Spleen (tissue), 11 donors: ENCODE data around the gene FRMD1. TPM values are rescaled to one million over a fixed set of nuclear protein-coding genes. Genes with fewer than 3 reads are reported as not detected.

Source experiments
- DNase-seq: peaks from one replicate; pipeline ENCODE4 v3.0.0-alpha.2; 2020
- H3K27ac ChIP-seq, 8 donors: fragments of 200-600 bp; sonication (generic) in 7 of 8; 1 replicate in 4 of 8; 2 replicates in 4 of 8; pipeline versions ENCODE4 v1.5.0 to v1.8.0; 2016 to 2021; ENCODE audit warnings: inconsistent platforms in 4 of 8, mild to moderate bottlenecking in 4 of 8, moderate library complexity in 1 of 8
- H3K27me3 ChIP-seq, 7 donors: fragments of 200-600 bp; sonication (generic) in 6 of 7; replicated peaks in 1 of 7; 1 replicate in 4 of 7; 2 replicates in 3 of 7; pipeline versions ENCODE4 v1.5.0 to v1.8.0; 2016 to 2021; ENCODE audit warnings: inconsistent platforms in 3 of 7, mild to moderate bottlenecking in 1 of 7
- H3K36me3 ChIP-seq, 6 donors: fragments of 200-600 bp; sonication (generic) in 5 of 6; 1 replicate in 4 of 6; 2 replicates in 2 of 6; pipeline versions ENCODE4 v1.5.0 to v1.8.0; 2016 to 2021; ENCODE audit warnings: inconsistent platforms in 2 of 6
- H3K4me1 ChIP-seq, 6 donors: fragments of 200-600 bp; sonication (generic) in 5 of 6; 1 replicate in 3 of 6; 2 replicates in 3 of 6; pipeline versions ENCODE4 v1.5.0 to v1.8.0; 2016 to 2021; ENCODE audit warnings: inconsistent platforms in 3 of 6
- H3K4me3 ChIP-seq, 8 donors: fragments of 200-600 bp; sonication (generic) in 7 of 8; 1 replicate in 4 of 8; 2 replicates in 4 of 8; pipeline versions ENCODE4 v1.5.0 to v1.8.0; 2016 to 2021; ENCODE audit warnings: inconsistent platforms in 4 of 8, mild to moderate bottlenecking in 4 of 8, moderate library complexity in 2 of 8
- H3K9me3 ChIP-seq, 8 donors: fragments of 200-600 bp; sonication (generic) in 7 of 8; 1 replicate in 4 of 8; 2 replicates in 4 of 8; pipeline versions ENCODE4 v1.5.0 to v1.8.0; 2016 to 2021; ENCODE audit warnings: inconsistent platforms in 4 of 8
- POLR2A ChIP-seq, 3 donors: fragments of 450-650 bp; IDR thresholded peaks; one replicate each; pipeline ENCODE4 v1.5.1; 2017; ENCODE audit warnings: antibody characterized with exemption in 3 of 3, mild to moderate bottlenecking in 1 of 3
- POLR2AphosphoS5 ChIP-seq, 3 donors: sonication (generic); formaldehyde crosslinking; IDR thresholded peaks; one replicate each; pipeline ENCODE4 v1.5.1; 2017; ENCODE audit warnings: antibody characterized with exemption in 3 of 3
- WGBS, 5 donors: extraction: QIAGEN DNeasy Blood & Tissue Kit in 3 of 5; methylation state at CpG; one replicate each; pipeline versions ENCODE4 v1.1.5 to v1.1.7; 2013 to 2018; 5-methylcytosine and 5-hydroxymethylcytosine counted together
- intact Hi-C: fragments of 100-400 bp; cut with DNase I; formaldehyde crosslinking; loops from one replicate; pipeline ENCODE4 v1.15.0; 2023; ENCODE audit warnings: low total_unique reads
- polyA plus RNA-seq, 3 donors: library from polyadenylated mRNA; stranded (reverse); fragments of 200-250 nt; gene quantifications; one replicate each; pipeline ENCODE4 v1.2.1, GENCODE V29; 2013
- total RNA-seq, 7 donors: library from RNA; depleted of rRNA in 3 of 7; stranded (reverse); fragments of >200 nt in 3 of 7; fragmentation: NEBNext Ultra II Directional in 4 of 7; extraction: Animal tissue kit (Norgen Biotek cat#: 25700) in 4 of 7; gene quantifications; one replicate each; pipeline versions ENCODE4 v1.1.0 to v1.2.1, GENCODE V29; 2016 to 2021
- TF ChIP-seq, protein P1 (sequence below), 11 experiments: fragments of 200-600 bp in 7 of 11; fragments of 450-650 bp in 4 of 11; sonication (generic) in 4 of 11; IDR thresholded peaks in 8 of 11; conservative IDR thresholded peaks in 3 of 11; 1 replicate in 7 of 11; 2 replicates in 4 of 11; pipeline versions ENCODE4 v1.4.0 to v1.8.0; 2016 to 2021; ENCODE audit warnings: antibody characterized with exemption in 11 of 11, inconsistent platforms in 4 of 11, mild to moderate bottlenecking in 1 of 11
- donor health status: healthy with polysubstance abuse.
- donor health status: DM: no; HTN: no; CAD: no; lungs with moderate emphysema.
- donor health status: DM: no; HTN: no; CAD: no.
- donor health status: Bipolar disorder and iron deficiency.
- donor health status: healthy.
- donor health status: DM: no; HTN: no; CAD: no.
- donor health status: DM: yes; HTN: yes; CAD: no.

FRMD1 gene
- total and polyA plus RNA-seq, 10 donors: 0.14 to 9.5 (median 1.5) TPM

DNA sequence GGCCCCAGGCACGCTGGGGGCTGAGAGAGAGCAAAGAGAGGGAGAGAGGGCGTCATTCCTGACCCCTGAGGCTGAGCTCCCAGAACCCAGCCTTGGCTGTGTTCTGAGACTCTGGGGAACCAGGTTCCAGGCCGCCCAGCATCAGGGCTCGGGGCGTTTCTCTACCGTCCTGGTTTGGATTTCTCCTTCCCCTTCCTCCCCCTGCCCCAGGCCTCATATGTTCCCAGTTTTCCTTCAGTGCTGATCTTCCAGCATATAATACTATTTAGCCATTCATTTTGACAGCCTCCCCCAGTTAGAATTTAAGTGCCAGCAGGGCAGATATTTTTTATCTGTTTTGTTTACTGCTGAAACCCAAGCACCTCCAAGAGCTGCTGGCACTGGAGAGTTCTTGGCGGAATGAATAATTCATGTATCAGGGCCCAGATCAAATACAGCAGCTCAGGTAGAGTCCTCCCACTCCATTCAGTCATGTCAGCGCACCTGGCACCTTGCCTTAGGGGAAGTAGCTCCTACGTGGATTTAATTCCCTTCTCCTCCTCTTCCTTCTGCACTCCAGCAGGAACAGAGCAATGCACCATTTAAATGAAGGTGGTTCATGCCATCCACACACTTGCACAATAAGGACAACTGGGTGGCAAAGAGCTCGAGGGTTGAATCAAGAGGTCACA lies 23.4 kb upstream of the FRMD1 start:
- Histone ChIP-seq H3K4me1 (peaks cover 0 to 23% (median 12%) of the 10 kb centered on the region in 6 donors), H3K27ac (no peak overlapping the region), H3K9me3 (no peaks in the 10 kb centered on the region), H3K27me3 (peaks cover 0 to 74% (median 19%) of the 10 kb centered on the region in 7 donors), H3K4me3 (no peak overlapping the region), H3K36me3 (no peaks in the 10 kb centered on the region)
- intact Hi-C loops: no loop called here
- TF ChIP-seq POLR2AphosphoS5 (IDR thresholded peaks at IDR 0.05) (no peak), POLR2A (IDR thresholded peaks at IDR 0.05) (no peak)
- WGBS, 5 donors: 51 to 65% (median 58%) methylated on average over 10 of the region's 10 CpGs
- no peak for DNase-seq

DNA sequence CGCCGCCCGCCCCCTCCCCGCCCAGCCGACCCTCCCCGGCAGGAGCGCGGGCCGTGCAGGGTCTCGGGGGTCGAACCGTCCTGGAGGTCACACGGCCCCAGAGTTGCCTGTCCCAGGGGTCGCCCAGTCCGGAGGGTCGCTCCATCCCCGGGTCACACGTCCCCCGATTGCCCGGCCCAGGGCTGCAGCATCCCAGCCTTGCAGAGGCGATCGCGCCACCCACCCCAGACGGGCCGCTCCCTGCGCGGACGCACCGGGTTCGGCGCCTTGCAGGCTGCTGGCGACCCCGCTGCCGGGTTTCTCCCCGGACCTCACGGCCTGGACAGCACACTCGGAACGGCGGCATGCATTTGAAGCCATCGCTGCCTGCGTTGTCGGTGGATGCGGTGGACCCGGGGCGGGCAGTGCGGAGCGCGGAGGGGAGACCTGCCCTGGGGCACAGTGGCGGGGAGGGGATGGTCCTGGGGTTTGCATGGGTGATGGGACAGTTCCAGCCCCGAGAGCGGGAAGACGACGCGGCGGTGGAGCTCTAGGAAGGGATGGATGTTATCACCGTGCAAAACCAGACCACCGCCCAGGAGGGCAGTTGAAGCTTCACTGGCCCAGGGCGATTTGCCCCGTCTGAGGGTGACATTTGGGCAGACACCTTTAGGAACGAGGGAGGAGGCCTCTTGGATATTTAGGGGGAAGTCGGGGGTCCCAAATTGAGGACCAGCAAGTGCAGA lies 22.7 kb upstream of the FRMD1 start:
- intact Hi-C loops: no loop called here
- Histone ChIP-seq H3K27me3 (peaks cover 0 to 77% (median 19%) of the 10 kb centered on the region in 7 donors), H3K27ac (no peak overlapping the region), H3K36me3 (no peaks in the 10 kb centered on the region), H3K9me3 (no peaks in the 10 kb centered on the region), H3K4me3 (peak overlapping the region in 1 of 8 donors; percentile 27), H3K4me1 (peaks cover 0 to 23% (median 12%) of the 10 kb centered on the region in 6 donors)
- WGBS, 5 donors: 16 to 34% (median 19%) methylated on average over 37 to 61 of the region's 61 CpGs
- TF ChIP-seq POLR2A (IDR thresholded peaks at IDR 0.05): no peak
- no peak for TF ChIP-seq POLR2AphosphoS5 (IDR thresholded peaks at IDR 0.05)
- TF ChIP-seq, protein P1, sequence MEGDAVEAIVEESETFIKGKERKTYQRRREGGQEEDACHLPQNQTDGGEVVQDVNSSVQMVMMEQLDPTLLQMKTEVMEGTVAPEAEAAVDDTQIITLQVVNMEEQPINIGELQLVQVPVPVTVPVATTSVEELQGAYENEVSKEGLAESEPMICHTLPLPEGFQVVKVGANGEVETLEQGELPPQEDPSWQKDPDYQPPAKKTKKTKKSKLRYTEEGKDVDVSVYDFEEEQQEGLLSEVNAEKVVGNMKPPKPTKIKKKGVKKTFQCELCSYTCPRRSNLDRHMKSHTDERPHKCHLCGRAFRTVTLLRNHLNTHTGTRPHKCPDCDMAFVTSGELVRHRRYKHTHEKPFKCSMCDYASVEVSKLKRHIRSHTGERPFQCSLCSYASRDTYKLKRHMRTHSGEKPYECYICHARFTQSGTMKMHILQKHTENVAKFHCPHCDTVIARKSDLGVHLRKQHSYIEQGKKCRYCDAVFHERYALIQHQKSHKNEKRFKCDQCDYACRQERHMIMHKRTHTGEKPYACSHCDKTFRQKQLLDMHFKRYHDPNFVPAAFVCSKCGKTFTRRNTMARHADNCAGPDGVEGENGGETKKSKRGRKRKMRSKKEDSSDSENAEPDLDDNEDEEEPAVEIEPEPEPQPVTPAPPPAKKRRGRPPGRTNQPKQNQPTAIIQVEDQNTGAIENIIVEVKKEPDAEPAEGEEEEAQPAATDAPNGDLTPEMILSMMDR (IDR thresholded peaks at IDR 0.05 in 8 of 11, conservative IDR thresholded peaks at IDR 0.05 in 3 of 11): no peak
- DNase-seq: peak; percentile 74

DNA sequence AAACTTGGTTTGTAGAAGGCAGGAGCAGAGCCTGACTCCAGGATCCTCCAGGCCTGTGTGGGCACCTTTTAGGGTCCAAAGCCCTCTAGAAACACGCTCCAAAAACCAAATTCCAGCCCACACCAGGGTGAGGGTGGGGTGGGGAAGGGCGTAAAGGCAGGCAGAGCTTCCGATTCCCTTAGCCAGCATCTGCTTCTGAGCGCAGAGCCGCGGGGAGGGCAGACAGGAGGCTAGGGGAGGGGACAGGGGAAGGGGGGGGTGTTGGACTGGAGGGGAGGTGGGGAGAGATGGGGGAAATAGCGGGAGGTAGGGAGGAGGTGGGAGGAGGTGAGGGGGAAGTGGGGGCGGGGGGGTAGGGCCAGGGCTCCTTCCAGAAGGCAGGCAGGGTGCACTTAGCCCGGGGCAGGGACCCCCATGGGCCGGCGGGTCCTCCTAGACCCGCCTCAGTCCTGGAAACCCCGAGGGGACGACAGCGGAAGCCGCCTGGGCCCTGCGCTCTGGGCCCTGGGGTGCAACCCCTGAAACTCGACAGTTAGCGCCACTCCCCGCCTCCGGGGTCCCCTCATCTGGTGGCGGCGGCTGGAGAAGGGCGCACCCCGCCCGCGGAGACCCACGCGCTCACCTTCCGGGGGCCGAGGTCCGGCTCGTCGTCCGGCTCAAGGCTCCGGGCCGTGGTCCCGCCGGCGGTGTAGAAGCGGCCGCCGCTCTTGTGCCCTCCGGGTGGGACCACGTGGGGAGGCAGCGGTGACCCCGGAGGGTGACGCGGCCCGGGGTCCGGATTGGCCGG lies 22.0 kb upstream of the FRMD1 start:
- peak; percentile 62 for DNase-seq
- intact Hi-C loops: no loop called here
- no peak for TF ChIP-seq POLR2A (IDR thresholded peaks at IDR 0.05)
- no peak for TF ChIP-seq POLR2AphosphoS5 (IDR thresholded peaks at IDR 0.05)
- 9 to 35% (median 16%) methylated on average over 9 to 52 of the region's 52 CpGs for WGBS, 5 donors
- no peaks in the 10 kb centered on the region for H3K9me3 ChIP-seq
- no peaks in the 10 kb centered on the region for H3K36me3 ChIP-seq
- peak overlapping the region in 1 of 8 donors; percentile 27 for H3K4me3 ChIP-seq
- no peak overlapping the region for H3K27ac ChIP-seq
- peaks cover 0 to 77% (median 19%) of the 10 kb centered on the region in 7 donors for H3K27me3 ChIP-seq
- H3K4me1 ChIP-seq: peaks cover 0 to 23% (median 12%) of the 10 kb centered on the region in 6 donors

DNA sequence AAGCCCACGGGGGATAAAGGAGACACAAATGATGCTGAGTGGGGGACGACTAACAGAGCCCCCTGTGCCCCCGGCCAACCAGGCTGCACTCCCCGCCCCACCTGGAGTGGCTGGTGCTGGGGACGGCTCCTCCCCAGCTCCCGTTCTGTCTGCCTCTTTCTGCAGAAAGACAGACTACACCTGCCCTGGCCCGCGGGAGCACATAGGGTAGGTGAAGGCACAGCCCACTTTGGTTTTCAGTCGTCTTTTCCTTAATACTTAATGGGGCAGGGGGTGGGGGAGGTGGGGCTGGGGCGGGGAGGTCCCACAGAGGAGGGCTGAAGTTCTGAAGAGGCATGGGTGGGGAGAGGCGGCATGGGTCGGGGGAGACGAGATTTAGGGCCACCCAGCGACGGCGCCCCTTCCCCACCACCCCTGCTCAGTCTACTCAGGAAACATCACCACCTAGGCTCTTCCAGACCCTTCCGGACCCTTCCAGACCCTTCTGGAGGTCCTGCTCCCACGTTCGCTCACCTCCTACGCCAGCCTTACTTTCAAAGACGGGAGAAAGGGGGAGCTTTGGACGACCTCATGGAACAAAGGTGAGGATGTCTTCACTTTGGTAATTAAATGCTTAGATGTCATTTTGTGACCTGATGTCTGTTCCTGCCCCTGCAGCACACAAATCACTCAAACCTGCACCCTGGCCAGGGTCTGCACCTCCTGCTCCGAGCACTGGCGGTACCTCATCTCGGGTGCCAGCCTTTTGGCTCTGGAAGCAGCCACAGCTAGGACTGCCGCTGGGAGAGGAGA lies 21.2 kb upstream of the FRMD1 start:
- H3K27me3 ChIP-seq: peaks cover 0 to 73% (median 19%) of the 10 kb centered on the region in 7 donors
- H3K9me3 ChIP-seq: no peaks in the 10 kb centered on the region
- H3K4me1 ChIP-seq: peaks cover 0 to 23% (median 12%) of the 10 kb centered on the region in 6 donors
- TF ChIP-seq, protein P1 (IDR thresholded peaks at IDR 0.05 in 8 of 11, conservative IDR thresholded peaks at IDR 0.05 in 3 of 11): no peak
- TF ChIP-seq POLR2AphosphoS5 (IDR thresholded peaks at IDR 0.05) (no peak), POLR2A (IDR thresholded peaks at IDR 0.05) (no peak)
- H3K27ac ChIP-seq: no peak overlapping the region
- WGBS, 5 donors: 78 to 83% (median 79%) methylated on average over 21 to 26 of the region's 26 CpGs
- intact Hi-C loops: no loop called here
- H3K4me3 ChIP-seq: no peak overlapping the region
- DNase-seq: peak; percentile 66
- no peaks in the 10 kb centered on the region for H3K36me3 ChIP-seq
